Gastrocnemius medialis (tissue), 4 donors: ENCODE data around the gene CEP112. TPM values are rescaled to one million over a fixed set of nuclear protein-coding genes. Genes with fewer than 3 reads are reported as not detected.

Source experiments
- ATAC-seq, 2 donors: fragments of 150-250 bp; one replicate each; pipeline ENCODE4 v1.9.1; 2016
- DNase-seq, 2 donors: peaks; one replicate each; pipeline ENCODE4 v3.0.0-alpha.2; 2019
- H3K27ac ChIP-seq, 4 donors: fragments of 200-600 bp; sonication (generic); 1 replicate in 1 of 4; 2 replicates in 3 of 4; pipeline ENCODE4 v1.5.1; 2016 to 2018; ENCODE audit warnings: mild to moderate bottlenecking in 2 of 4, moderate library complexity in 1 of 4
- H3K27me3 ChIP-seq, 3 donors: fragments of 200-600 bp; sonication (generic) in 2 of 3; 1 replicate in 1 of 3; 2 replicates in 2 of 3; pipeline versions ENCODE4 v1.5.1 to v1.6.0; 2016 to 2019; ENCODE audit warnings: mild to moderate bottlenecking in 1 of 3, moderate library complexity in 1 of 3
- H3K36me3 ChIP-seq, 2 donors: fragments of 200-600 bp; sonication (generic) in 1 of 2; one replicate each; pipeline ENCODE4 v1.5.1; 2017 to 2018
- H3K4me1 ChIP-seq, 2 donors: fragments of 200-600 bp; sonication (generic) in 1 of 2; one replicate each; pipeline ENCODE4 v1.5.1; 2016 to 2017; ENCODE audit warnings: mild to moderate bottlenecking in 2 of 2
- H3K4me3 ChIP-seq, 4 donors: fragments of 200-600 bp; sonication (generic) in 3 of 4; 1 replicate in 1 of 4; 2 replicates in 3 of 4; pipeline ENCODE4 v1.5.1; 2016 to 2019; ENCODE audit warnings: mild to moderate bottlenecking in 2 of 4
- H3K9me3 ChIP-seq, 3 donors: fragments of 200-600 bp; sonication (generic) in 2 of 3; 1 replicate in 1 of 3; 2 replicates in 2 of 3; pipeline ENCODE4 v1.5.1; 2016 to 2019
- POLR2A ChIP-seq, 2 donors: fragments of 450-650 bp; IDR thresholded peaks; one replicate each; pipeline ENCODE4 v1.6.1; 2017; ENCODE audit warnings: antibody characterized with exemption in 2 of 2, mild to moderate bottlenecking in 2 of 2, moderate library complexity in 2 of 2
- in situ Hi-C, 4 donors: fragments of 200-750 bp; cut with MboI; loops; one replicate each; pipeline versions ENCODE4 v1.15.0 to v1.8.0; 2017; ENCODE audit warnings: low sequenced_read_pairs in 4 of 4
- intact Hi-C: fragments of 100-400 bp; cut with DNase I; formaldehyde crosslinking; loops from one replicate; pipeline ENCODE4 v1.15.1; 2023; ENCODE audit warnings: low total_unique reads
- total RNA-seq, 4 donors: library from RNA; depleted of rRNA; stranded (reverse); fragments of >200 nt; gene quantifications; one replicate each; pipeline versions ENCODE4 v1.1.0 to v1.2.3, GENCODE V29; 2016
- TF ChIP-seq, protein P1 (sequence below), 5 experiments: fragments of 450-650 bp in 3 of 5; fragments of 200-600 bp in 2 of 5; sonication (generic) in 2 of 5; IDR thresholded peaks in 4 of 5; conservative IDR thresholded peaks in 1 of 5; 1 replicate in 4 of 5; 2 replicates in 1 of 5; pipeline ENCODE4 v1.5.1; 2016 to 2019; ENCODE audit warnings: antibody characterized with exemption in 5 of 5, mild to moderate bottlenecking in 3 of 5, moderate library complexity in 3 of 5

The CEP112 gene
- total RNA-seq, 4 donors from 2014 or later = 6.1 to 8.7 (median 7.1) TPM

DNA sequence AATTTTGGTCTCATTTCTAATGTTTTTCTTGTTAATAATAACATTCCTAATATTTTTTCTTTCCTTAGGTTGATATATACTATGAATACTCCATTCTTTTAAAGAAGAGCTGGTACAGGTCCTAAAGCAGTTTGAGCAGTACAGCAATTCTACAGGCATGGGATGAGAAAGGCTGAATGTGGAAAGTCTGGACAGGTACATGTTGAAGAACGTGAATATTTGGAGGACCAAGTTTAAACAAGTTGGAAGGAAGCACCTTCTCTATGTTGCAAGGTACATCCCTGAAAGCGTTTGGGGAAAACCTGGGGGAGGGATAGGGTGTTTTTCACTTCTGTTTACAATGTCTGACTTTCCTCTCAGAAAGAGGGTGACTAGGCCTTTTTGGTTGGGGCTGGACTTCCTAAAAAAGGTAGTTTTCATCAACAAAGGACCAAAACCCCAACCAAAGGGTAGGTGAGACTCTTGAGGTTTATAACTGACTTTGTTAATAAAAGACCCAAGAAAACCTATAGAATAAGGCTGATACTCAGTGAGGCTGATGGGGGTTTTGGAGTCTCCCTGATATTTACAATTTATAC, 534.6 kb downstream of the CEP112 start:
- no peaks in the 10 kb centered on the region for H3K36me3 ChIP-seq
- no peak overlapping the region for H3K27ac ChIP-seq
- no peak overlapping the region for H3K4me3 ChIP-seq
- TF ChIP-seq, protein P1, sequence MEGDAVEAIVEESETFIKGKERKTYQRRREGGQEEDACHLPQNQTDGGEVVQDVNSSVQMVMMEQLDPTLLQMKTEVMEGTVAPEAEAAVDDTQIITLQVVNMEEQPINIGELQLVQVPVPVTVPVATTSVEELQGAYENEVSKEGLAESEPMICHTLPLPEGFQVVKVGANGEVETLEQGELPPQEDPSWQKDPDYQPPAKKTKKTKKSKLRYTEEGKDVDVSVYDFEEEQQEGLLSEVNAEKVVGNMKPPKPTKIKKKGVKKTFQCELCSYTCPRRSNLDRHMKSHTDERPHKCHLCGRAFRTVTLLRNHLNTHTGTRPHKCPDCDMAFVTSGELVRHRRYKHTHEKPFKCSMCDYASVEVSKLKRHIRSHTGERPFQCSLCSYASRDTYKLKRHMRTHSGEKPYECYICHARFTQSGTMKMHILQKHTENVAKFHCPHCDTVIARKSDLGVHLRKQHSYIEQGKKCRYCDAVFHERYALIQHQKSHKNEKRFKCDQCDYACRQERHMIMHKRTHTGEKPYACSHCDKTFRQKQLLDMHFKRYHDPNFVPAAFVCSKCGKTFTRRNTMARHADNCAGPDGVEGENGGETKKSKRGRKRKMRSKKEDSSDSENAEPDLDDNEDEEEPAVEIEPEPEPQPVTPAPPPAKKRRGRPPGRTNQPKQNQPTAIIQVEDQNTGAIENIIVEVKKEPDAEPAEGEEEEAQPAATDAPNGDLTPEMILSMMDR (IDR thresholded peaks at IDR 0.05 in 4 of 5, conservative IDR thresholded peaks at IDR 0.05 in 1 of 5) = no peak
- TF ChIP-seq POLR2A (IDR thresholded peaks at IDR 0.05) = no peak
- H3K4me1 ChIP-seq = no peaks in the 10 kb centered on the region
- no peaks in the 10 kb centered on the region for H3K9me3 ChIP-seq
- DNase-seq (no peak), ATAC-seq (no peak)
- intact Hi-C loops = no loop called here
- H3K27me3 ChIP-seq = no peaks in the 10 kb centered on the region
- in situ Hi-C loops = no loop called here

DNA sequence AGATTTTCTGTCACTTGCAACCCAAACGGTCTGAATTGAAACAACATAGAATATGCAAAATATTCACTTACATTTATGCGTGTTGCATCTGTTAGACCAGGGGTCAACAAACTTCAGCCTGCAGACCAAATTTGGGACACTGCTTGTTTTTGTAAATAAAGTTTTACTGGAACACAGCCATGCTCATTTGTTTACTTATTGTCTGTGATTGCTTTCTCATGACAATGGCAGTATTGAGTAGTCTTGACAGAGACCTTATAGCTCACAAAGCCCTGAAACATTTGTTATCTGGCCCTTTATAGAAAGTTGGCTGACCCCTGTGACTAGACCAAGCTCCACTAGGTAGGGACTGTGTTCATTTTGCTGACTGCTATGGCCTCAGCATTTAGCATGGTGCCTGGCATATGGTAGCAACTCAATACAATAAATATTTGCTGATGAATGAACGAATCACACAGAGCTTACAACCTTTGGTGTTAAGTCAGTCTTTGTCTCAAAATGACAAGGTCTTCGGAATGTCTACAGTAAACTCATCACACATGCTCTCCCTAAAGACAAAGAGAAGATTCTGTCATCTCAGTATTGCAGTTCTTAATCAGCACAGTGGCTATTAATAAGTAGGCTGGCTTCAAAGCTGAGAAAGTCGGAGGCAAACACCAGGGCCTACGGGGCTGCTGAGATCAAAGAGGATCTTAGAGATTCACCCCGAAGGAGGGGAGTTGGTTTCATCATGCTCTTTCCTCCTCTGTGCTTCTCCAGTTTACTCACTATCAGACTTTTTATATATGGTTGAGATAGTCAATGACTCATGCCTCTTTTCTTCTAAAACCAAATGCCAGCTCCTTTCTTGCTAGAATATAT, 535.3 kb downstream of the CEP112 start:
- H3K27me3 ChIP-seq = no peaks in the 10 kb centered on the region
- no peak for TF ChIP-seq POLR2A (IDR thresholded peaks at IDR 0.05)
- TF ChIP-seq, protein P1 (IDR thresholded peaks at IDR 0.05 in 4 of 5, conservative IDR thresholded peaks at IDR 0.05 in 1 of 5) = no peak
- no peaks in the 10 kb centered on the region for H3K9me3 ChIP-seq
- intact Hi-C loops (no loop called here), in situ Hi-C loops (no loop called here)
- no peak overlapping the region for H3K27ac ChIP-seq
- no peak for ATAC-seq
- H3K4me1 ChIP-seq = no peaks in the 10 kb centered on the region
- H3K4me3 ChIP-seq = no peak overlapping the region
- no peak for DNase-seq
- no peaks in the 10 kb centered on the region for H3K36me3 ChIP-seq

DNA sequence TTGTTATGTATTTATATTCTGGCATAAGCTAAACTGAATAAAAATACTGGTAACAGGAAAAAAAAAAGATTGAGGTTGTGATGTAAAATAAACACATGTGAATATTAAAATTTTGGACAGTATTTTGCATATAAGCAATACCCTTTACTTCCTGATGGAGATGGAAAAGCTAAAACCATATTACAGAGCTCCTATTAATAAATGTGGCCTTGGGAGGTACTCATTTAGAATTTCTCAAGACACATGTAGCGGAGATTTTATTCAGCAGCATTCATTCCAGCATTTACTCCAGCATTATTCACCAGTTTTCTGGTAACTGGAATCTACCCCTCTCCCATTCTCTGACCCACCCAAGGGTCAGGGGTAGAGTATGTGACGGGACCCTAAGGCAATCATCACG, 536.2 kb downstream of the CEP112 start:
- ATAC-seq (no peak), DNase-seq (no peak)
- Histone ChIP-seq H3K27ac (no peak overlapping the region), H3K9me3 (no peaks in the 10 kb centered on the region), H3K36me3 (no peaks in the 10 kb centered on the region), H3K4me3 (no peak overlapping the region), H3K27me3 (no peaks in the 10 kb centered on the region), H3K4me1 (no peaks in the 10 kb centered on the region)
- no peak for TF ChIP-seq POLR2A (IDR thresholded peaks at IDR 0.05)
- TF ChIP-seq, protein P1 (IDR thresholded peaks at IDR 0.05 in 4 of 5, conservative IDR thresholded peaks at IDR 0.05 in 1 of 5) = no peak
- intact Hi-C loops (no loop called here), in situ Hi-C loops (no loop called here)

DNA sequence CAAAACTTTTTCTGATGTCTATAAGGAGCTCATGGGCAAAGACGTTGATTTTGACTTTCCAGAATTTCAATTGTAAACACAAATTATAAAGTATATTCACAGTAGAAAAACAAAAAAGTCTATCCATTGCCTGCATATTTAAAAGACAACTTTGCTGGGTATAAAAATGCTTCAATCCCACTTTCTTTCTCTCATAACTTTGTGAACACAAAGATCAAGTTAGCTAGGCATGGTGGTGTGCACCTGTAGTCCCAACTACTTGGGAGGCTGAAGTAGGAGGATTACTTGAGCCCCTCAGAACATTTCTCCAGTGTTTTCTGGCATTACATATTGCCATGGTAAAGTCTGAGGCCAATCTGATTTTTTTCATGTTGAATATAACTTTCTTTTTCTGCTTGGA, 547.4 kb downstream of the CEP112 start:
- no peaks in the 10 kb centered on the region for H3K36me3 ChIP-seq
- no peak for DNase-seq
- ATAC-seq = no peak
- no peak overlapping the region for H3K27ac ChIP-seq
- no peak overlapping the region for H3K4me3 ChIP-seq
- peaks cover 0 to 9% (median 0%) of the 10 kb centered on the region in 3 donors for H3K9me3 ChIP-seq
- intact Hi-C loops = no loop called here
- in situ Hi-C loops = no loop called here
- no peaks in the 10 kb centered on the region for H3K4me1 ChIP-seq
- TF ChIP-seq, protein P1 (IDR thresholded peaks at IDR 0.05 in 4 of 5, conservative IDR thresholded peaks at IDR 0.05 in 1 of 5) = no peak
- no peak for TF ChIP-seq POLR2A (IDR thresholded peaks at IDR 0.05)
- no peaks in the 10 kb centered on the region for H3K27me3 ChIP-seq
